ENCODE results near the gene GIMD1. TPM values are rescaled to one million over a fixed set of nuclear protein-coding genes. Genes with fewer than 3 reads are reported as not detected.
"Not testable (repeated sequence)": the region's sequence is repeated elsewhere in the genome, so short reads cannot be mapped to it uniquely, and the experiment has no call there.

Gene GIMD1
- total RNA-seq = not detected
- polyA plus RNA-seq (ENCODE audit: insufficient read depth, low read depth, low replicate concordance) = not detected
- long read RNA-seq, donor 1 = 0 reads
- long read RNA-seq, donor 2 = 0 reads

GRCh38 chr4:106368678-106369077, at the start of gene GIMD1:
TSS of gene GIMD1 (minus strand) at chr4:106368778. CDS start at chr4:106367435, 1,343 bp downstream.
- Histone ChIP-seq H3K4me3 (no peak within 1 kb of the TSS), H3K9me3 (no peaks in the 10 kb centered on the region), H3K36me3 (ENCODE audit: low read depth, missing control alignments) (no peaks in the 10 kb centered on the region), H3K27me3 (no peaks in the 10 kb centered on the region), H3K27ac (no peak within 1 kb of the TSS), H3K4me1 (no peaks in the 10 kb centered on the region)
- TF ChIP-seq CTCF (IDR thresholded peaks at IDR 0.05) (no peak), POLR2A (IDR thresholded peaks at IDR 0.05) (no peak)
- intact Hi-C loops (cut with DNase I; ENCODE audit: low total_unique reads) = no loop called here
- WGBS, 2 donors = 79 to 85% methylated on average over 5 of the region's 5 CpGs
- no peak for DNase-seq

- no peaks in the 10 kb centered on the region for H3K9me3 ChIP-seq
- H3K36me3 ChIP-seq (ENCODE audit: low read depth, missing control alignments) = no peaks in the 10 kb centered on the region
- no peak overlapping the region for H3K4me3 ChIP-seq
- H3K27me3 ChIP-seq = no peaks in the 10 kb centered on the region
- no peak overlapping the region for H3K27ac ChIP-seq
- DNase-seq = no peak
- intact Hi-C loops (cut with DNase I; ENCODE audit: low total_unique reads) = no loop called here
- no peaks in the 10 kb centered on the region for H3K4me1 ChIP-seq
- TF ChIP-seq POLR2A (IDR thresholded peaks at IDR 0.05) (no peak), CTCF (IDR thresholded peaks at IDR 0.05) (no peak)
Observed at GRCh38 chr4:106414366-106414765, 45.8 kb upstream of the GIMD1 start.

GRCh38 chr4:106409901-106410889, 41.6 kb upstream of the GIMD1 start:
- Histone ChIP-seq H3K4me1 (no peaks in the 10 kb centered on the region), H3K36me3 (ENCODE audit: low read depth, missing control alignments) (no peaks in the 10 kb centered on the region), H3K27ac (no peak overlapping the region), H3K27me3 (no peaks in the 10 kb centered on the region), H3K4me3 (no peak overlapping the region), H3K9me3 (no peaks in the 10 kb centered on the region)
- TF ChIP-seq CTCF (IDR thresholded peaks at IDR 0.05) = no peak
- TF ChIP-seq POLR2A (IDR thresholded peaks at IDR 0.05) = no peak
- intact Hi-C loops (cut with DNase I; ENCODE audit: low total_unique reads) = no loop called here
- WGBS, 2 donors = 78 to 84% methylated on average over 15 of the region's 15 CpGs
- DNase-seq = no peak

GRCh38 chr4:106408004-106408403, 39.4 kb upstream of the GIMD1 start:
- H3K4me1 ChIP-seq; intact Hi-C loops (cut with DNase I; ENCODE audit: low total_unique reads); H3K27me3 ChIP-seq; DNase-seq; H3K9me3 ChIP-seq; H3K36me3 ChIP-seq (ENCODE audit: low read depth, missing control alignments); H3K4me3 ChIP-seq; H3K27ac ChIP-seq: not testable (repeated sequence)
- WGBS, 2 donors = 86 to 88% methylated on average over 1 to 3 of the region's 3 CpGs

- Histone ChIP-seq H3K36me3 (ENCODE audit: low read depth, missing control alignments) (no peaks in the 10 kb centered on the region), H3K27ac (no peak overlapping the region), H3K4me1 (no peaks in the 10 kb centered on the region), H3K27me3 (no peaks in the 10 kb centered on the region), H3K4me3 (no peak overlapping the region), H3K9me3 (no peaks in the 10 kb centered on the region)
- TF ChIP-seq POLR2A (IDR thresholded peaks at IDR 0.05) (no peak), CTCF (IDR thresholded peaks at IDR 0.05) (no peak)
- intact Hi-C loops (cut with DNase I; ENCODE audit: low total_unique reads) = no loop called here
- 80 to 91% methylated on average over 3 of the region's 3 CpGs for WGBS, 2 donors
- no peak for DNase-seq
Observed at GRCh38 chr4:106401157-106401556, 32.6 kb upstream of the GIMD1 start.

GRCh38 chr4:106398898-106399297, 30.3 kb upstream of the GIMD1 start:
- H3K27ac ChIP-seq; H3K36me3 ChIP-seq (ENCODE audit: low read depth, missing control alignments); H3K4me1 ChIP-seq; H3K4me3 ChIP-seq; H3K9me3 ChIP-seq; intact Hi-C loops (cut with DNase I; ENCODE audit: low total_unique reads); H3K27me3 ChIP-seq; DNase-seq: not testable (repeated sequence)
- 72 to 88% methylated on average over 4 of the region's 4 CpGs for WGBS, 2 donors
